Smooth muscle cell (in vitro differentiated cells): Measurements from ENCODE around the gene SLC25A4. TPM values are rescaled to one million over a fixed set of nuclear protein-coding genes. Genes with fewer than 3 reads are reported as not detected.

Experiments
- DNase-seq: peaks from one replicate; lab custom pipeline; 2025; ENCODE audit not compliant: unreplicated experiment; lab: John Stamatoyannopoulos, UW
- H2AFZ ChIP-seq: fragments of 200-600 bp; sonication (generic); 2 replicates; pipeline ENCODE4 v1.6.0; 2016; ENCODE audit warnings: antibody characterized with exemption, low read depth, mild to moderate bottlenecking
- H3F3A ChIP-seq: fragments of 200-600 bp; sonication (generic); 2 replicates; pipeline ENCODE4 v1.6.0; 2017; ENCODE audit warnings: antibody characterized with exemption, low read depth
- H3K27ac ChIP-seq: fragments of 200-600 bp; sonication (generic); 2 replicates; pipeline ENCODE4 v1.5.1; 2016; ENCODE audit warnings: low read depth, mild to moderate bottlenecking
- H3K27me3 ChIP-seq: fragments of 200-600 bp; sonication (generic); 2 replicates; pipeline ENCODE4 v1.6.1; 2016; ENCODE audit warnings: low read depth, mild to moderate bottlenecking
- H3K36me3 ChIP-seq: fragments of 200-600 bp; sonication (generic); 2 replicates; pipeline ENCODE4 v1.5.1; 2016; ENCODE audit warnings: low read depth
- H3K4me1 ChIP-seq: fragments of 200-600 bp; sonication (generic); 2 replicates; pipeline ENCODE4 v1.5.1; 2016; ENCODE audit warnings: low read depth
- H3K4me2 ChIP-seq: fragments of 200-600 bp; sonication (generic); 2 replicates; pipeline ENCODE4 v1.6.0; 2016; ENCODE audit warnings: mild to moderate bottlenecking
- H3K4me3 ChIP-seq: fragments of 200-600 bp; sonication (generic); 2 replicates; pipeline ENCODE4 v1.5.1; 2016; ENCODE audit warnings: mild to moderate bottlenecking
- H3K79me2 ChIP-seq: fragments of 200-600 bp; sonication (generic); 2 replicates; pipeline ENCODE4 v1.6.0; 2016; ENCODE audit warnings: low read depth, mild to moderate bottlenecking
- H3K9ac ChIP-seq: fragments of 200-600 bp; sonication (generic); 2 replicates; pipeline ENCODE4 v1.6.0; 2016; ENCODE audit warnings: low read depth
- H3K9me3 ChIP-seq: fragments of 200-600 bp; sonication (generic); replicated peaks from 2 replicates; pipeline ENCODE4 v1.5.1; 2016; ENCODE audit warnings: low read depth
- H4K20me1 ChIP-seq: fragments of 200-600 bp; sonication (generic); 2 replicates; pipeline ENCODE4 v1.6.0; 2016; ENCODE audit warnings: low read depth
- WGBS: methylation state at CpG from one replicate; pipeline ENCODE4 v1.1.7; 2016; ENCODE audit warnings: low lambda C conversion rate; 5-methylcytosine and 5-hydroxymethylcytosine counted together
- polyA plus RNA-seq: library from polyadenylated mRNA; unstranded; fragments of >200 nt; fragmentation: Nextera tagmentation; extraction: Ambion mirVana; gene quantifications from 2 replicates; pipeline ENCODE4 v1.2.1, GENCODE V29; 2016
- total RNA-seq: library from RNA; depleted of rRNA; stranded (reverse); fragments of >200 nt; gene quantifications from 2 replicates; pipeline ENCODE4 v1.2.3, GENCODE V29; 2014
- TF ChIP-seq, protein P1 (sequence below): fragments of 200-600 bp; sonication (generic); IDR thresholded peaks from 2 replicates; pipeline ENCODE4 v1.5.1; 2017; ENCODE audit warnings: borderline replicate concordance, mild to moderate bottlenecking, antibody characterized with exemption; ENCODE audit not compliant: insufficient read depth, poor library complexity, severe bottlenecking

SLC25A4 gene
- total and polyA plus RNA-seq, 2 experiments from 2014 or later: 16.0 to 19.0 TPM

DNA sequence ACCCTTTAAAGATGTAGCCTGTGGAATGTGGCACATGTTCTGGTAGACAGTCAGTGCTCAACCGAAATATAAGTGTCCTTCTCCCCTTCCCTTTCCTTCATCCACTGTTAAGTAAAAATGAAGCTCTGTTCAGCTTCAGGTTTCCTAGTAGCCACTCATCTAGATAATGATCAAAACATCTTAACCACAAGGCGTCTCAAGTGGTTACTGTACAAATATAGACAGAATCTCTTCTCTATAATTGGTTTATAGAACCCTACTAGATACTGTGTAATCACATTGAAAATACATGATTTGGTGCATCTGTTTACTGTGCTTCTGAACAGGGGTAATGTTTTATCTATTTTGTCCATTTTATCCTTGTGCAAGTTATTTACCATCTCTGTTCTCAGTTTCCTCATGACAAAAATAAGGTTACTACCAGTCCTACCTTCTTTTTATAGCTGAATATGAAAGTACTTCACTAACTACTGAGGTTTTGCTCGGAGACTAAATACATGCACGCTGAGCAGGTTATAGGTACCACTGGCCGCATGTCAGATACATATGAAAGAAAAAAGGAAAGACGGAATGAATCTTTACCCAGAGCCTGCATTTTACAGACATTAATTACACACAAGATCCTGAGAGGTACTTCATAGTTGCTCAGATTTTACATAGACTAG, 20.3 kb upstream of the SLC25A4 start:
- WGBS: 85% methylated on average over 6 of the region's 6 CpGs
- H3K9me3 ChIP-seq: no peaks in the 10 kb centered on the region

DNA sequence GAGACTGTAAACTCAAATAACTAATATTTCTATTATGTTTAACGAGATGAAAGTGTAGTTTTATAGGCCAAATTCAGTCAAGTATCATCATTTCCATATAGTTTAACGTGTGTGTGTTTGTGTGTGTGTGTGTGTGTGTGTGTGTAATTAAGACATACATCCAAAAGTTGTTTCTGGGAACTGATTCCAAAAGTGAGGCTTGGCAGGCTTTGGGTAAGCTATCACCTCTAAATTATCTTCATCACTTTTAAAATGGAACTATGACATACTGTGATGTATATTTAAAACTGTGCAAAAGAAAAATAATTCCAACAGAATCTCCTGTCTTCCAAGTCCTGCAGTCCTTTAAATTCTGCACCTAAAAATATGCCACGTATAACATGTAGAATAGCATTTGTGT, 19.1 kb upstream of the SLC25A4 start:
- H3K4me3 ChIP-seq: no peak overlapping the region
- H3K4me2 ChIP-seq: no peak overlapping the region
- WGBS: 88% methylated on average over 3 of the region's 3 CpGs
- H3K27ac ChIP-seq: no peak overlapping the region
- no peaks in the 10 kb centered on the region for H3K27me3 ChIP-seq
- no peak overlapping the region for H2AFZ ChIP-seq
- no peaks in the 10 kb centered on the region for H3K4me1 ChIP-seq
- no peaks in the 10 kb centered on the region for H4K20me1 ChIP-seq
- H3F3A ChIP-seq: no peaks in the 10 kb centered on the region
- H3K79me2 ChIP-seq: no peaks in the 10 kb centered on the region
- H3K9me3 ChIP-seq: no peaks in the 10 kb centered on the region
- no peak for DNase-seq
- no peaks in the 10 kb centered on the region for H3K36me3 ChIP-seq
- no peak overlapping the region for H3K9ac ChIP-seq
- TF ChIP-seq, protein P1, sequence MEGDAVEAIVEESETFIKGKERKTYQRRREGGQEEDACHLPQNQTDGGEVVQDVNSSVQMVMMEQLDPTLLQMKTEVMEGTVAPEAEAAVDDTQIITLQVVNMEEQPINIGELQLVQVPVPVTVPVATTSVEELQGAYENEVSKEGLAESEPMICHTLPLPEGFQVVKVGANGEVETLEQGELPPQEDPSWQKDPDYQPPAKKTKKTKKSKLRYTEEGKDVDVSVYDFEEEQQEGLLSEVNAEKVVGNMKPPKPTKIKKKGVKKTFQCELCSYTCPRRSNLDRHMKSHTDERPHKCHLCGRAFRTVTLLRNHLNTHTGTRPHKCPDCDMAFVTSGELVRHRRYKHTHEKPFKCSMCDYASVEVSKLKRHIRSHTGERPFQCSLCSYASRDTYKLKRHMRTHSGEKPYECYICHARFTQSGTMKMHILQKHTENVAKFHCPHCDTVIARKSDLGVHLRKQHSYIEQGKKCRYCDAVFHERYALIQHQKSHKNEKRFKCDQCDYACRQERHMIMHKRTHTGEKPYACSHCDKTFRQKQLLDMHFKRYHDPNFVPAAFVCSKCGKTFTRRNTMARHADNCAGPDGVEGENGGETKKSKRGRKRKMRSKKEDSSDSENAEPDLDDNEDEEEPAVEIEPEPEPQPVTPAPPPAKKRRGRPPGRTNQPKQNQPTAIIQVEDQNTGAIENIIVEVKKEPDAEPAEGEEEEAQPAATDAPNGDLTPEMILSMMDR: no peak

More for the DNA sequence above, 20.3 kb upstream of the SLC25A4 start:
- no peaks in the 10 kb centered on the region for H3K36me3 ChIP-seq
- H3K4me2 ChIP-seq: no peak overlapping the region
- no peak overlapping the region for H3K4me3 ChIP-seq
- no peak overlapping the region for H3K9ac ChIP-seq
- H4K20me1 ChIP-seq: no peaks in the 10 kb centered on the region
- no peak overlapping the region for H2AFZ ChIP-seq
- no peaks in the 10 kb centered on the region for H3K27me3 ChIP-seq
- no peaks in the 10 kb centered on the region for H3K79me2 ChIP-seq
- H3K4me1 ChIP-seq: no peaks in the 10 kb centered on the region
- TF ChIP-seq, protein P1: no peak
- no peak overlapping the region for H3K27ac ChIP-seq
- DNase-seq: no peak
- no peaks in the 10 kb centered on the region for H3F3A ChIP-seq

DNA sequence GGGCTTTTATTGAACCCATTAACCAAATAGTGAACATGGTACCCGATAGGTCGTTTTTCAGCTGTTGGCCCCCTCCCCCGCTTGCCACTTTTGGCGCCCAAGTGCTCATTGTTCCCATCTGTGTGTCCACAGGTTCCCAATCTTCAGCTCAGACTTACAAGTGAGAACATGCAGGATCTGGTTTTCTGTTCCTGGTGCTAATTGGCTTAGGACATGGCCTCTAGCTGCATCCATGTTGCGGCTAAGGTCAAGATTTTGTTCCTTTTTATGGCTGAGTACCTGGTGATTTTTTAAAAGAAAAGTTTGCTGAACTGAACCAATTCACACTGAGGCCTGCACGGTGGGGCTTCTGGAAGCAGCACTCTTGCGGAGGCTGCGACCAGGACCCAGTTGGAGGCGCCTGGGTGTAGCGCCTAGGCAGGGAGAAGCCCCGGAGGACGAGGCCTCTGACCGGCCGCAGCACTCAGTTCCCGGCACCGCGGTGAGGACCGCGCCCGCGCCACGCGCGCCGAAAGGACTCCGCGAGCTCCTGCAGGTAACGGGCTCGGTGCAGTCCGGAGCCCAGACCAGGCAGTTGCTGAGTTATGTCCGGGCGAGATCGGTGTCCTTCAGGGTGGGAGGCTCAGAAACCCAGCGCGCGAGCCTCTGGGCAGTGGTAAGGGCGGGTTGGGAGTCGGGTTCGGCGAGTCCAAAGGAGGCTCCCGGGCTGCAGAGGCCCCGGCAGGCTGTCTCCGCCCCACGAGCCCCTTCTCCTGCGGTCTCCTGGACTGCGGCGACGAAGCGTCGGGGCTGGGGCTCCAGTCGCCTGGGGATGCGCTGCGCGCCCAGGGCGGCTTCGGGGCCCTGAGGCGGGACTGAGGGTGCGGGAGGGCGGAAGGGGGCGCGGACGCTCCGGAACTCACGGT, 15.8 kb upstream of the SLC25A4 start:
- Histone ChIP-seq H3K36me3 (no peaks in the 10 kb centered on the region), H2AFZ (peak overlapping the region; percentile 72), H3K9me3 (no peaks in the 10 kb centered on the region), H3K4me2 (peak overlapping the region; percentile 90), H3K27ac (no peak overlapping the region), H3K27me3 (no peaks in the 10 kb centered on the region), H3K4me1 (no peaks in the 10 kb centered on the region), H3K9ac (no peak overlapping the region), H3K4me3 (peak overlapping the region; percentile 60), H3K79me2 (no peaks in the 10 kb centered on the region), H4K20me1 (no peaks in the 10 kb centered on the region), H3F3A (no peaks in the 10 kb centered on the region)
- 10% methylated on average over 52 of the region's 64 CpGs for WGBS
- DNase-seq: peak; percentile 6
- TF ChIP-seq, protein P1: no peak
